Fibroblast of skin of right quadriceps (primary cell): ENCODE data around the gene CSAD.
"Not testable (repeated sequence)": the region's sequence is repeated elsewhere in the genome, so short reads cannot be mapped to it uniquely, and the experiment has no call there.

Experiments used
- DNase-seq: peaks from one replicate; pipeline ENCODE4 v3.0.0-alpha.2; 2013

Gene CSAD

DNA sequence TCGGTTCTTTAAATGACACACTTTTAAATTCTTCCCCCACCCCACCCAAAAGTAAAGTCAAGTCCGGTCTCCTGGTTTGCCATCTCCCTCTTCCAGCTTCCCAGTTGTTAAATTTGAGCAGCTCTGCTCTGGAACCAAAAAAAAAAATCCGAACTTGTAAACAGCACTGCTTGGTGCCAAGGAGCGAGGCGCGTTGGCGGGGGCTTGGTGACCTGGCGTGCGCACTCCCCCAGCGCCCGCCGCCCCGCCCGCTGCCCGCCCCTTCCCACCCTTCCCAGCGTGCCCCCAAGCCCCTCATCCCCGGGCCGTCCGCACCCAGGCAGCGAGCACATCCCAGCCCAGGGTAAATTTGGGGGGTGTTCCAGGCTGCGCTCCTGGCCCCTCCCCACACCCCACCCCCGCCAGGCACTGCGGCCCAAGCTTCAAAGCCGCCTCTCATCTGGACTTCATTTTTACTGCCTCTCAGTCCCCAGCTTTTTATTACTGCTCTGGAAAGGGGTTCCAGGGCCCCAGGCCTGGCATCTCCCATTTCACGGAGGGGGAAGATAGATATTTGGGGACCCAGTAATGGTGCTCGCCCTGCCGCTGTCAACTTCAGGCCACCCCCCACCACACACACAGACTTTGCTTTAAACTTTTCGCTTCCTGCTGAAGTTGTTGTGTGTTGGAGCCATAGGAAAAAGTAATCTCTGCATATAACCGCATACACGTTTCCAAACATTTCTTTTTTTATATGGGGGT, 38.0 kb upstream of the CSAD start:
- no peak for DNase-seq

GRCh38 chr12:53217931-53218307, 37.2 kb upstream of the CSAD start:
- no peak for DNase-seq

DNA sequence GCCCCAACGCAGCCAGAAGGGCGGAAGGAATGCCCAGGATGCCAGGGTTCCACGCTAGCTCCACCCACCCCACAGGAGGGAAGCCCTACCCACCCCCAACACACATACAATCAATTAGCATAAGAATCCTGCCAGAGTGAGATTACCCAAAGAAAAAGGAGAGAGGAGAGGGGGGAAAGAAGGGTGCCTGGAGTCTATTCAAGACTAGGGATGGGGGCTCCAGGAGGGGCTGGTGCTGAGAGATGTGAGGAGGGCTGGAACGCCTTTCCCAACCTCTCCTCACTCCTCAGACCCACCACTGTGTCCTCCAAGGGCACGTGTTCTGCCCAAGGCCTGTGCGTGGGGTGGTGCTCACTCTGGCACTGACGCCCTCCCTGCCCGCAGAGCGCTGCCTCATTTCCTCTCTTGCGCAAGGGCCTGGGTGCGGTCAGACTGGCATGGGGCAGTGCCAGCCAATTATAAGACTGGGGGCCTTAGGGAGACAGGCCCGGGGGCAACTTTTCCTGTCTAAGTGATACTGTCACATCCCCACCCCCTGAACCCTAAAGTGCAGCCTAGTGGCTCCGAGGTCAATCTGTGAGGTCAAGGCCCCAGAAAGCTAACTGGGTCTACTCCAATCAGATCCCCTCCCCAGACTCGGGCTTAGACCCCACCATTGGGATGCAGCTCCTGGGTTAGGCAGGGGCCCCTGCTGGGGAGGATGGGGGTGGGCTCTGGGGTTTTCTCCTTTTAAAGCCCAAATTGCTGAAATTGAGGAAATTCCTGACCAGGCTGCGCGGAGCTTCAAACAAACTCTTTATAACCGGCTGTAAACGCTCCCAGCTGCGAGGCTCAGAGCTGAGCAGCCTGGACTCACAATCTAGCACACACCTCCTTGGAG, 36.6 kb upstream of the CSAD start:
- no peak for DNase-seq

DNA sequence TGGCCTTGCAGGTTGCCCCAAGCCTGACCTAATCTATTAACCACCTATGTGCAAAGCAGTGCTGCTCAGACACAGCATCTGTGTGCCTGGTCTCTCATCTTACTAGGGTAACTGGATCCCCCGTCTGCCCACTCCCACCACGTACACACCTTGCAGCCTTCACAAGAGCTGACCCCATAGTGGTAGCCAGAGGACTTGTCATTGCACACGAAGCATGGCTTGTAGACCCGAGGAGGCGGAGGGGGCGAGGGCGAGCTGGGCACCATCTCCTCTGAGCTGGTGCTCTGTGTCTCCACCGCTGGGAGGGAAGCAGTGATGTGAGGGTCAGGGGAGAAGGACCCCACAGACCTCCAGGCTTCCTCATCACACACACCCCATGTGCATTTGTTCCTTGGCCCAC, 34.8 kb upstream of the CSAD start:
- DNase-seq = no peak

- DNase-seq = no peak
Measured at GRCh38 chr12:53214687-53215455, 34.1 kb upstream of the CSAD start.

DNA sequence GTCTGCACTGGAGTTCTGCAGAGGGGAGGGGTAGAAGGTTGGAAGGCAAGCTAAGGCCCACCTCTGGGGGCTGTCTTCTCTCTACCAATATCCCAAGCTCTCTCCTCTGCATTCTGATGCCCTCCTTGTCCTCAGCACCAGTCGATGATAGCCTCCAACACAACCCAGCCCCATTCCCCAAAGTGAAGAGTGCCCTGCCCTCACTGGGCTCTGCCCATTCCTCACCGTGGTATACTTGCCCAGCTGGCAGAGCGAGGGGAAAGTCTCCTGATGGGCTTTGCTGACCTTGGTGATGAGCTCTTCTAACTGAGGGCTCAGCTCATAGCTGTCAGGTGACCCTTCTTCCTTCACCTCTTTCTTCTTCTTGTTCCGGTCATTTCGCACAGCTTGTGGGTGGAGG, 33.5 kb upstream of the CSAD start:
- no peak for DNase-seq

DNA sequence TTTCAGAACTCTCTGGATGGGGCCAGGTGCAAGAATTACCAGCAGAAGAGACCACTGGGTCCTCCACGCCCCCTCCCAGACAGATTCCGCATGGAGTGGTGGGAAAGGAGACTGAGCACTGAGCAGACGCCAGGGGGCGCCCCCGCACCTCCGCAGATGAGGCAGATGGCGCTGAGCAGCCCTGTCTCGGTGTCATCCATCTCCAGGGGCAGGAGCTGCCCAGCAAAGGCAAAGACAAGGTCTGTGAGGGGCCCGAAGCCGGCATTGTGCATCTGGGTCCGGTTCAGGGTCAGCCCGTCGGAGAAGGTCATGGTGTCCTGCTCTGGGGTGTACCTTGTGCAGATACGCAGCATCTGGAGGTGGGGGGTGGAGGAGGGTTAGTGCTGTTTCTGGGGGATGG, 32.6 kb upstream of the CSAD start:
- DNase-seq = peak; percentile 62

DNA sequence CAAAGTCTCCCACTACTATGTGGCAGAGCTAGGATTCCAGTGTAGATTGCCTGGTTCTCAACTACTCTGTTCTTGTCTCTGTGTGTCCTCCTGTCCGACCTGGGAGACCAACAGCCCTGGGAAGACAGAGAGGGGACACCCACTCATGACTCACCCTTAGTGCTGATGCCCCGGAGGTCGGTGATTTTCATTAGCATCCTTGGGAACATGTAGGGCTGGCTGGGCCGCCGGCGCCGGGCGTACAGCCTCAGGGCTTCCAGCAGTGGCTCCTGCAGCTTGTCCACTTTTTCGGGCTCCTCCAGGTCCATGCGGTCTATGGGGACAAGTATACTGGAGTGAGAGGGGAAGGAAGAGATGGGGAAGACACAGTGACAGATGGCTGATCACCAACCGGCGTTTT, 32.2 kb upstream of the CSAD start:
- DNase-seq = no peak

GRCh38 chr12:53211476-53212381, 31.0 kb upstream of the CSAD start:
- no peak for DNase-seq

DNA sequence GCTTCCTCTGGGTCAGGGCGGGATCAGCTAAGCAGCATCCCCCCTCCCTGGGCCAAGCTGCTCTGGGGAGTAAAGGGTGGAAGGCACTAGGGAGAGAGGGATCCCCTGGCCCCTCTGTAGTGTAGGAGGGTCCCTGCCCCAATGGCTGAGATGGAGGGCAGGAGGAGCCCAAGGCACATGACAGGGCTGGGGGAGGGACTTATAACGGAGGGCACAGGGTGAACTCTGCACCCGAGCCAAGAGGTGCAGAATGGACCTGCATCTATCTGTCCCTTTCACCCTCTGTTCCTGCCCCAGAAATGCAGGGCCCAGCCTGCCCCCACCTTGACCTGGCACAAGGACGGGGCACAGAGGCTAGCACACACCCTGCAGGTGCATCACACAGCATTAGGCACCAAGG, 30.1 kb upstream of the CSAD start:
- no peak for DNase-seq

- DNase-seq = no peak
Measured at GRCh38 chr12:53208877-53209463, 28.2 kb upstream of the CSAD start.

DNA sequence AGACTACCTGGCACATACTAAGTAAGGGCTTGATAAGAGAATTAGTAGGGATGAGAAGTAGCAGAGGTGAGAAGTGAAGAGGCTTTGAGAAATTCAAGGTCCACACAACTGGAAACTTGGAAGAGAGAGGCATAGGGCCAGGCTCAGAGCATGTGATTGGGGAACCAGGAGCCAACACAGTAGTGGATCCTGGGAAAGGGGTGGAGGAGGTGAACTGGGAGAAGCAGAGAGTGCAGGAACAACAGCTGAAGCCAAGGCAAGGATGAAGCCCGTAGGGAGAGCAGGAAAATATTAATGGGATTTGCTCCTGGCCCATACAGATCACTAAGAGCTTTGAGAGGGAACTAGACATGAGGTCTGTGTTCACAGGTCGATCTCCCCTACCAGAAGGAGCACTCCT, 27.7 kb upstream of the CSAD start:
- no peak for DNase-seq

DNA sequence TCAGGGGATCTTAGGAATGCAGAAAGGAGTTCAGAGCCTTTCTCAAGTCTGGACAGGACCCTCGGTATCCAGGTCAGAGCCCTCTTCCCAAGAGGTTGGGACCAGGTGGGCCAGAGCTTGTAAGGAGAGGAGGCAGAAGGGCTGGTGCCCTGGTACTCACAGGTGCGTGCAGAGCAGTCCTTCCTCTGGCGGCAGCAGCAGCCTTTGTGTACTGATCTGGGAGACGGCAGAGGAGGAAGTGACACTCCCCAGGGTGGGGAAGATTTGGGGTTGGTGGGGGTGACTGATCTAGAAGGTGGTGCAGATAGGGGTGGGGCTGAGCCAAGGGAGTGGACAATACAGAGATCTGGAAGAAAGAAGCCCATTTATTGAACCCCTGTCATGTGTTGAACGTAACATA, 26.3 kb upstream of the CSAD start, which contains the start of gene ITGB7:
Gene ITGB7, minus strand, starts transcription at position 210 of the 400 bp plus-strand sequence. CDS start 6,808 bp downstream, outside the sequence.
- DNase-seq = no peak

DNA sequence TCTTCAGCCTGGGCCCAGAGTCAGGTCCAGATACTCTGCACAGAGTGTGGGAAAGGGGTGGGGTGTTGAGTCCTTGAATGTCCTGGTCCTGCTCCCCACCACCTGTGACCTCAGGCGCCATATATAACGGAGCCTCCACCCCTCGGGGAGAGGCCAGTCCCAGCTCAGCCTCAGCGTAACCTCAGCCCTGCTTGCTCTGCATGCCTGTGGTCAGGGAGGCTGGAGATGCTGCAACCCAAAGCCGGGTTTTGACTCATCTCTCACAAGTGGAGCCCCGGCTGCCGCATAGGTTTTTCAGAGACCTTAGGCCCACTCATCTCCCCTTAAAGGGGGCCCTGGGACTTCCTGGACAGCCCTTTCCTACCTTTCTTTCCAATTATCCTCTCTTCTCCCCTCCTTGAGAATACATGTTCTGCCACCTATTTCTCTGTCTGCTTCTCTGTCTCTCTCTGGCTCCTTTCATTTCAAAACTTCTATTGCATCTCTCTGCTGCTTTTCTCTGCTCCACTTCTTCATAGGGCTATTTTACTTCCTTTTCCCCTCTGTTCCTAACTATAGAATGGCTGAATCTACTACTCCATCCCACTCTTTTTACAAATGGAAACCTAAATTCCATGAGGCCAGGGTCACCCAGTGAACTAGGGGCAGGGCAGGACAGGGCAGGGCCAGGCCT, 25.2 kb upstream of the CSAD start:
- DNase-seq = peak; percentile 82

DNA sequence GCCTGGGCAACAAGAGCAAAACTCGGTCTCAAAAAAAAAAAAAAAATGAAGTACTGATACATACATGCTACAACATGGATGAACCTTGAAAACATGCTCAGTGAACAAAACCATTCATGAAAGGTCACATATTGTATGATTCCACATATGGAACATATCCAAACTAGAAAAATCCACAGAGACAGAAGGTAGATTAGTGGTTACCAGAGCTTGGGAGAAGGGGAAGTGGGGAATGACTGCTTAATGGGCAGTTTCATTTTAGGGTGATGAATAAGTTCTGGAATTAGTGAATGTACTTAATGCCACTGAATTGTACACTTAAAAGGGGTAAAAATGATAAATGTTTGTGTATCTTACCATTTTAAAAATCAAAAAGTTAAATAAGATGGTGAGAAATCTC, 23.6 kb upstream of the CSAD start:
- DNase-seq = no peak

DNA sequence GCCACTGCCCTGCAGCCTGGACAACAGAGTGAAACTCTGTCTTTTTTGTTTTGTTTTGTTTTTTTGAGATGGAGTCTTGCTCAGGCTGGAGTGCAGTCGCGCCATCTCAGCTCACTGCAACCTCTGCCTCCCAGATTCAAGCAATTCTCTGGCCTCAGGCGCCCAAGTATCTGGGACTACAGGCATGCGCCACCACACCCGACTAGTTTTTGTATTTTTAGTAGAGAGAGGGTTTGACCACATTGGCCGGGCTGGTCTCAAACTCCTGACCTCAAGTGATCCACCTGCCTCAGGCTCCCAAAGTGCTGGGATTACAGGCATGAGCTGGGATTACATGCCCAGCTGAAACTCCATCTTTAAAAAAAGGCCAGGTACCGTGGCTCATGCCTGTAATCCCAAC, 21.6 kb upstream of the CSAD start:
- not testable (repeated sequence) for DNase-seq

DNA sequence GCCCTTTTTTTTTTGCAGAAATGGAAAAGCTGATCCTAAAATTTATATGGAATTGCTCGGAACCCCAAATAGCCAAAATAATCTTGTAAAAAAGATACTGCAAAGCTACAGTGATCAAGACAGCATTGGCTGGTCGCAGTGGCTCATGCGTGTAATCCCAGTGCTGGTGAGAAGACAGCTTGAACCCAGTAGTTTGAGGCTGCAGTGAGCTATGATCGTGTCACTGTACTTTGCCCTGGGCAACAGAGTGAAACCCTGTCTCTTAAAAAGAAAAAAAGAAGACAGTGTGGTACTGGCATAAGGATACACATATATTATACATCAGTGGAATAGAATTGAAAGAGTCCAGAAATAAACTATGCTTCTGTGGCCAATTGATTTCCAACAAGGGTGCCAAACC, 20.9 kb upstream of the CSAD start:
- no peak for DNase-seq

GRCh38 chr12:53201177-53201541, 20.4 kb upstream of the CSAD start:
- no peak for DNase-seq

DNA sequence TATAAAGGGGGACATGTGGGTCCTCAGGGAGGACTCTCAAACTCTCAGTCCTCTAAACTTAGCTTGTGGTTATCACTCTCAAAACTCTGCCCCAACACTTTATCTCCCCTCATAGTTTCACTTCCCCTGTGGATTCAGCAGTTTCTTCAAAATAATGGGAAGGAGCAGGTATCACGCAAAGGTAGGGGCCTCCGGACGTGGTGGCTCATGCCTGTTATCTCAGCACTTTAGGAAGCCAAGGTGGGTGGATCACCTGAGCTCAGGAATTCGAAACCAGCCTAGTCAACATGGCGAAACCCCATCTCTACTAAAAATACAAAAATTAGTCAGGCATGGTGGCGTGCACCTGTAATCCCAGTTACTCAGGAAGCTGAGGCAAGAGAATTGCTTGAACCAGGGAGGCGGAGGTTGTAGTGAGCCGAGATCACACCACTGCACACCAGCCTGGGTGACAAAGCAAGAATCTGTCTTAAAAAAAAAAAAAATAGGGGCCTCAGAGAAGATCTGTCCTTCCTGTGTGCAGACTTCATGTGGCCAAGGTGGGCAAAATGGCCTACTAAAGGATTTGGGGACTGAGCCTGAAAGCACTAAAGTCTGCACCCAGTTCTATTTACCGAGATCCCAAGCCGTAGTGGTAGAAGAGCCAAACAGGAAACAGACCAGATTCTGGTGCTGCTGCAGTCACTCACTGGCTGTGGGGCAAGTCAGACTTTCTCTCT, 19.9 kb upstream of the CSAD start:
- DNase-seq = no peak

GRCh38 chr12:53200107-53200457, 19.4 kb upstream of the CSAD start:
- DNase-seq = no peak

GRCh38 chr12:53199700-53200099, 19.0 kb upstream of the CSAD start:
- no peak for DNase-seq
